Rectal smooth muscle tissue (tissue), 1 donor: ENCODE data around the gene RIC8A.

Source experiments
- H3K27ac ChIP-seq: one replicate; pipeline ENCODE4 v1.7.0; 2013; ENCODE audit warnings: low read depth, low read length, inconsistent platforms
- H3K27me3 ChIP-seq: one replicate; pipeline ENCODE4 v1.7.0; 2013; ENCODE audit warnings: low read length; ENCODE audit not compliant: control insufficient read depth, insufficient read depth
- H3K36me3 ChIP-seq: one replicate; pipeline ENCODE4 v1.7.0; 2013; ENCODE audit warnings: low read length; ENCODE audit not compliant: control insufficient read depth, insufficient read depth
- H3K4me1 ChIP-seq: one replicate; pipeline ENCODE4 v1.7.0; 2013; ENCODE audit warnings: low read length; ENCODE audit not compliant: control insufficient read depth, insufficient read depth
- H3K4me3 ChIP-seq: one replicate; pipeline ENCODE4 v1.7.0; 2013; ENCODE audit warnings: low read length
- H3K9ac ChIP-seq: one replicate; pipeline ENCODE4 v1.7.0; 2013; ENCODE audit warnings: low read length

Gene RIC8A

DNA sequence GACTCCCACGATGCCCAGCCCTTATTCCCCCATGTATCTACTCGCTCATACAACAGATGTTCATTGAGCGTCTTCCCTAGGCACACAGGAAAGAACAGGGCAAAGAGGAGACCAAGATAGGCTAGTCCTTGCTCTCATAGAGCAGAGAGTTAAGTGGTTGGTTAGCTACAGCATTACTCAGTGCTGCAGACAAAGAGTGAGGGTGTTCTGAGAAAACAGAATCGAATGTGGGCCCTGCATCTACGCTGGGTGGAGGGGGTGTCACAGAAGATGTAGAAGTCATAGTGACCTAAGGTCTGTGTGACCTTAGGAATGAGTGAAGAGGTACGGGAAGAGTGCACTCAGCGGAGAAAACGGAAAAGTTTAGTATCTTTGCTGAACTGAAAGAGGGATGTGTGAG lies 41.6 kb downstream of the RIC8A start:
- H3K4me3 ChIP-seq: no peak overlapping the region
- no peak overlapping the region for H3K27ac ChIP-seq
- no peaks in the 10 kb centered on the region for H3K4me1 ChIP-seq
- H3K36me3 ChIP-seq: peaks cover 41% of the 10 kb centered on the region
- no peak overlapping the region for H3K9ac ChIP-seq
- no peaks in the 10 kb centered on the region for H3K27me3 ChIP-seq

DNA sequence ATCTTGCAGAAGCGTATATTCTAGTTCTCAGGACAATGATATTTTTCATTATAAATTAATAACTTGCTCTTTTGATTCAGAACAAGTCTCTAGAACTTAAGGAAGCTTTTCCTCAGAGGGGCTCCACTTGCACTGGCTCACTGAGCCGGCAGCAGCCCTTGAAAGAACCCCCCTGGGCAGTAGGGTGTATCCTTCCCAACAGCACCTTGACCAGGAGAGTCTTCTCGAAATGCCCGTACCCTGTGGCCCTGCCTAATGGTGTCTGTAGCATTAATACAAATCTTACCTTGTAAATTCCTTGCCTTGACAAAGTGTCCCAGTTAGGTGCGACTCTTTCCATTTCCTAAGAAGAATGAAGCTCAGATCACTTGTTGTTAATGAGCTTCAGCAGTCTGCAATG lies 42.8 kb downstream of the RIC8A start:
- Histone ChIP-seq H3K36me3 (peaks cover 39% of the 10 kb centered on the region), H3K4me1 (no peaks in the 10 kb centered on the region)

DNA sequence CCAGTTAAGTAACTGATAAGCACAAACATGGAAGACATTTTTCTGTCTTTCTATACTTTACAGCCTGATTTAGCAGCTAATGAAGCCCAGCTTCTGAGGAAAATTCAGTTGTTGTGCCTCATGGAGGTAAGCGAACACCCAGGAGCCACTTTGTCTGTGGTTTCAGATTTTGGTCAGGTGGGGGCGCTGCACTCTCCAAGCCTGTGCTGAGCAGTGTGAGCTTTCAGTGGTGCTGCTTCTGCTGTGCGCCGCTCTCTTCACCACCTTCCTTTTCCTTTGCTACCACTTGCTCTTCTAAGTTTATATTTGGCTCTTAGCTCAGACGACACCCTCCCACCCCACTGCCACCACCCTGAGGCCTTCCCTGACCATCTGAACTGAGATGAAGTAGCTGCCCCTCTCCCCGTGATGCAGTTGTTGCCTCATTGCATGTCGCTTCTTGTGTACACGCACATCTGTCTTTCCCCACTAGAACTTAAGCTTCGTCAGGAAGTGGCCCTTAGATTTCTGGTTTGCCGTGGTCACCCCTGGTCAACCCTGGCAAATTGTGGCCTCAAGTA lies 43.3 kb downstream of the RIC8A start:
- peaks cover 34% of the 10 kb centered on the region for H3K36me3 ChIP-seq

More for the DNA sequence above, 42.8 kb downstream of the RIC8A start:
- no peaks in the 10 kb centered on the region for H3K27me3 ChIP-seq
- no peak overlapping the region for H3K9ac ChIP-seq
- no peak overlapping the region for H3K27ac ChIP-seq
- no peak overlapping the region for H3K4me3 ChIP-seq

DNA sequence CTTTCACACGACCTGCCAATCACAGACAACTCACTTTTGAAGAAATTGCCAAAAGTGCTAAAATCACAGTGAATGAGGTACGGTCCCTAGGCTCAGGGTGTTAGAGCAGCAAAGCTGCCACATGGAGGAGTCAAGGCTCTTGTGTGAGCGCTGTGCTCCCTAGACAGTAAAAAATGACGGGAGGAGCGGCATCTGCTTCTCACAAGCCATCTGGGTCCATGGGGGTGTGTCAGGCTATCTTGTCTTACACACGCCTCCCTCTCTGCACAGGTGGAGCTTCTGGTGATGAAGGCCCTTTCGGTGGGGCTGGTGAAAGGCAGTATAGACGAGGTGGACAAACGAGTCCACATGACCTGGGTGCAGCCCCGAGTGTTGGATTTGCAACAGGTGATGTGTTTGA lies 44.0 kb downstream of the RIC8A start:
- H3K27me3 ChIP-seq: no peaks in the 10 kb centered on the region
- H3K27ac ChIP-seq: no peak overlapping the region
- H3K4me3 ChIP-seq: no peak overlapping the region
- H3K9ac ChIP-seq: no peak overlapping the region
- H3K36me3 ChIP-seq: peaks cover 31% of the 10 kb centered on the region
- no peaks in the 10 kb centered on the region for H3K4me1 ChIP-seq

More for the DNA sequence above, 43.3 kb downstream of the RIC8A start:
- no peaks in the 10 kb centered on the region for H3K27me3 ChIP-seq
- H3K4me1 ChIP-seq: no peaks in the 10 kb centered on the region
- no peak overlapping the region for H3K4me3 ChIP-seq
- no peak overlapping the region for H3K27ac ChIP-seq
- H3K9ac ChIP-seq: no peak overlapping the region

DNA sequence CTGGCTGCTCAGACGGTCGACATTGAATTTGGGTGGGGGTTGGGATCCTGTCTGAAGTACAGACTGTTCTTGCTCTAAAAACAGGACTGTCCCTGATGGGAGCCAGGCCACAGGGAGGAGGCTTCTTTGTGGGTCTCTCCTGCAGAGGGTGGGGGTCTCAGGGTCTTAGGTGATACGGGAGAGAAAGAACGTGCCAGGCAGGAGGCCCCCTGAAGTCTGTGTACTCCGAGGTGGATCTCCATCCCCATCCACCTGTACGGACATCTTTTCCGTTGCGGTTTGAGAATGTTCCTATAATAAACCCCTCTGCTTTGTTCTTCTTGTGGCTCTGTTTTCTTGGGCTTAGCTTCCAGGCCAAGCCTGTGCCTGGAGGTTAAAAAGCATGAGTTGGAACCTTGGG lies 45.2 kb downstream of the RIC8A start:
- Histone ChIP-seq H3K4me1 (no peaks in the 10 kb centered on the region), H3K36me3 (peaks cover 26% of the 10 kb centered on the region), H3K27me3 (no peaks in the 10 kb centered on the region), H3K9ac (no peak overlapping the region), H3K4me3 (no peak overlapping the region), H3K27ac (no peak overlapping the region)

DNA sequence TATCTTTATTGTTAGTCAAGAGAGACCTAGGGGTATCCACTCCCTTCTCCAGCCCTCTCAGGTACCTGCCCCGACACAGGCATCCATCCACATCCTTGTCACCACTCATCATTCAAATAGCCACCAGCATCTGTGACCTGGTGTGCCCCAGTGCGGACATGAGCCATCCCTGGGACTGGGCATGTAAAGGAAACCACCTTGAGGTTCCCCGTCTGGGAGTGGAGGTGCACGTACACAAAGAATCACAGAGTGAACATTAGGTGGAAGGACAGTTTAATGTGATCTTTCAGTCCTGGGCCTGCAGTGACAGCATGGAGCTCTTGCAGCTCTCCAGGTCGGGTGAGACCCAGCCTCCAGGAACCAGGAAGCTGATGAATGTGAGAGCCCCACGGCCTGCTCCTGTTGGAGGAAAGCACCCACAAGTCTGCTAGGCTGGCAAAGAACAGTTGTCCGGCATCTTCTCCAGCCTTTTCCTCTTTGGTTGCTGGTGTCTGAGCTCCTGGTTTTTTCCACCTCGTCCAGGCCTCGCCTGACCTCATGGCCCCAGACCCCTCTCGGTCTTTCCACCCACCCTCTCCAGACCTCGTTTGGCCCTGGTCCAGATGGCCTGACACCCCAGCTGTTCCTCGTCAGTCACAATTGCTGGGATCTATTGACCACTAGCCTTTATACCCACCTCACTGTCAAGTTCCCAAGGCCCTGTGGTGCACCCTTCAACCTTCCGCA lies 45.8 kb downstream of the RIC8A start:
- Histone ChIP-seq H3K36me3 (peaks cover 20% of the 10 kb centered on the region), H3K9ac (no peak overlapping the region)

DNA sequence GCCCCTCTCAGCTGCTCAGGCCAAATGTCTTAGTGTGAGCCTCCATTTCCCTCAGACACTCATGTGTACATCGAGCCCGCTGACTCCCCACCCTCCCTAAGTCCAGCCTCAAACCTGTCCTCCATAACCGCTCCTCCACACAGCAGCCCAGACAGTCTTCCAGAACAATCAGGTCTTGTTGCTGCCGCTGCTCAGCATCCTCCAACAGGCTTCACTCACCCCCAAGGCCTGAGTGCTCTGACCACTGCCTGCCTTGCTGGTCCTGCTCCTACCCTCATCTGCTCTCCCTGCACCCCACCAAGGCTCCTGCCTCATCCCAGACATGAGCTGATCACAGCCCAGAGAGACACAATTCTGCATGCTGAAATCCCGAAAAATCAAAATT lies 46.4 kb downstream of the RIC8A start:
- no peak overlapping the region for H3K4me3 ChIP-seq
- peaks cover 14% of the 10 kb centered on the region for H3K36me3 ChIP-seq
- H3K27ac ChIP-seq: no peak overlapping the region
- H3K27me3 ChIP-seq: no peaks in the 10 kb centered on the region
- H3K4me1 ChIP-seq: no peaks in the 10 kb centered on the region
- no peak overlapping the region for H3K9ac ChIP-seq

More for the DNA sequence above, 45.8 kb downstream of the RIC8A start:
- Histone ChIP-seq H3K4me3 (no peak overlapping the region), H3K4me1 (no peaks in the 10 kb centered on the region), H3K27ac (no peak overlapping the region), H3K27me3 (no peaks in the 10 kb centered on the region)

DNA sequence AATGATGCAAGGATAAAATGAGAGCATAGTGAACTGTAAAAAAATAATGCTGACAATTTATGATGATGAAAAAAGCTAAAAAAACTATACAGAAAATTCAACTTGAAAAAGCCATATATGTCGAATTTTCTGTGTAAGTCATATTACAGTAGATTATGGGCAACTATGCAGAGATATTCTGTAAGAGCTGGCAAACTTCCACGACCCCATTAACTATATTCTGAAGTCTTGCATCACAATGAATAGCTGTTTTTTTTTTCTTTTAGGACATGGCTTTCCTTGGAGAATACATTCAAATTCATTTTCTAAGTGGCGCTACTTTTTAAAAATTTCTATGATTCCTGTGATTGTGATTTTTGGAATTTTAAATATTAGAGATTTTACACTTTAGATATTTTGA lies 47.7 kb downstream of the RIC8A start:
- Histone ChIP-seq H3K9ac (no peak overlapping the region), H3K27ac (no peak overlapping the region), H3K4me3 (no peak overlapping the region), H3K27me3 (no peaks in the 10 kb centered on the region), H3K36me3 (peaks cover 11% of the 10 kb centered on the region), H3K4me1 (no peaks in the 10 kb centered on the region)

DNA sequence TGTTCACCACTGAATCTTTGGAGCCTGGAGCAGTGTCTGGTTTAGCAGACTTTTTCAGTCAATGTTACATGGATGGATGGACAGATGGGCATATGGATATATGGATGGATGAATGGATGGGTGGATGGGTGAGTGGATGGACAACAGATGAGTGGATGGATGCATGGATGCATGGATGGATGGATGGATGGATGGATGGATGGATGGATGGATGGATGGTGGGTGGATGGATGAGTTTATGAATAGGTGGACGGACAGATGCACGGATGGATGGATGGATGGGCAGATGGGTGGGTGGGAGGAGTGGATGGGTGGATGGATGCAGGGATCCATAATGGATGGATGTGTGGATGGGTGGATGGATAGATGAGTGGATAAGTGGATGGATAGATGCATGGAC lies 48.3 kb downstream of the RIC8A start:
- no peak overlapping the region for H3K27ac ChIP-seq
- H3K9ac ChIP-seq: no peak overlapping the region
- peaks cover 8% of the 10 kb centered on the region for H3K36me3 ChIP-seq
- H3K4me1 ChIP-seq: no peaks in the 10 kb centered on the region
- no peak overlapping the region for H3K4me3 ChIP-seq
- H3K27me3 ChIP-seq: no peaks in the 10 kb centered on the region

DNA sequence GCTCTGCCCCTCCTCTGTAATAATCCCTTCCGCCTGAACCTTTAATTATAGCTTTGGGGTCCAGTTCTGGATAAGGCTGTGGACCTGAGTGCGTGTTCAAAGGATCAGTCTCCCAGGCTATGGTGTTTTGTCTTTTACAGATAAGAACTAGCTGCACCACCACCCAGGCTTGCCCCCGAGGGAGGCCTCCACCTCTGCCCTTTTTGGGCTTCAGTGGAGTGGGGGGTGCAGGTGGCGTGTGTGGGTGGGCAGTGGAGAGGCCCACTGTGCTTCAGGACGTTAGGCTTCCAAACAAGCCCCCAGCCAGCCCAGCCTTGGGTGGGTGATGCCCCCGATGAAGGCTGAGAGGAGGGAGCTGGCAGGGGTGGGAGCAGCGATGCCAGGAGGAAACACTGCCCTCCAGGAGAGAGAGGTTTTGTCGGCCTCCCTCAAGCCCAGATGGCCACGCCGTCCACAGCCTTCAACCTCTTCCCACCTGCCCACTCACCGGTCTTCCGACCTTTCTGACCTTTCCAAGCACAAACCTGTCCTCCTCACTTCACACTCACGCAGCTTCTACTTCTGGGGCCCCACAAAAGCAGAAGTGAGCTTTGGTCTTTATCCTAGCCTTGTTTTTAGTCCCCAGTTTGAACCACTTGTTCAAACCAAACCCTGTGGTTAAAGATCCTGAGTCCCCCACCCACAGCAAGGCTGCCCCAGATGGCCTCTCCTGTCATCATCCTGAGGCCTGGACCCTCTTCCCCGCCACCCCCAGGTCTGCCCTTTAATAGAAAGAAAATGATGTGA lies 49.6 kb downstream of the RIC8A start:
- Histone ChIP-seq H3K27me3 (no peaks in the 10 kb centered on the region), H3K9ac (no peak overlapping the region), H3K36me3 (peaks cover 8% of the 10 kb centered on the region), H3K27ac (no peak overlapping the region), H3K4me3 (no peak overlapping the region), H3K4me1 (no peaks in the 10 kb centered on the region)

DNA sequence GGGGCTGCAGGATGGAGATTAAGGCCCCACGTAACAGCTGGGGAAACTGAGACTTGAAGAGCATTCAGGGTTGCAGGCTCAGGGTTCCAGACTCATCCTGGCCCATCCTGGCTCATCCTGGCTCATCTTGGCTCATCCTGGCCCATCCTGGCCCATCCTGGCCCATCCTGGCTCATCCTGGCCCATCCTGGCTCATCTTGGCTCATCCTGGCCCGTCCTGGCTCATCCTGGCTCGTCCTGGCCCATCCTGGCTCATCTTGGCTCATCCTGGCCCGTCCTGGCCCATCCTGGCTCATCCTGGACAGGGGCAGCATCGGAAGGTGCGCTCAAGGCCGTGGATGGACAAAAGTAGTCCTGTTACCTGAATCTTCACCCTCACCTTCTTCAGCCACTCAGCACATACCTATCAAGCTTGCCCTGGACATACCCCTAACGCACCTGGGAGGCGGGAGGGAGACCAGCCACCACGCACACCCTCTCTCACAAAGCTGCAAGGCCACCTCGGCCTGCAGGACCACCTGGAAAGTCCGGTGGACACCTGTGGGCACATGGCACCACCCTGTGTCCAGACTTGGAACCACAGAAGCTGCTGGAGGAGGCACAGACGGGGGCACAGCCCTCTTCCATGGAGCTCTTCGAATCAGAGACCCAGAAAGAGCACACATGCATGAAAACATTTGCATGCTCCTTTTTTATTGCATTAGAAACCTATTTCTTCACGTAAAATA lies 50.4 kb downstream of the RIC8A start:
- Histone ChIP-seq H3K27me3 (no peaks in the 10 kb centered on the region), H3K9ac (no peak overlapping the region)

DNA sequence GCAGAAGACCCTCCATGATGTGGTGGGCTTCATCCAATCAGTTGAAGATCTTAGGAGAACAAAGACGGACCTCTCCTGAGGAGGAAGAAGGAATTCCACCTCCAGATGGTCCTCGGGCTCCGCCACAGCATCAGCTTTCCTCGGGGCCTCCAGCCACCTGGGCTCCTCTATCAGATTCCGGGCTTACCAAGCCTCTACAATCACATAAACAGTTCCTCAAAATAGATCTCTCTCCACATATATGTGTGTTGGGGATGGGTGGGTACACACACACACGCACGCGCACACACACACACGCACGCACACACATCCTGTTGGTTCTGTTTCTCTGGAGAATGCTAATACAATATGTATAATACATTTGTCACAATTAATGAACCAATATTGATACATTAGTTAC lies 51.9 kb downstream of the RIC8A start:
- H3K4me1 ChIP-seq: no peaks in the 10 kb centered on the region
- no peak overlapping the region for H3K27ac ChIP-seq
- no peak overlapping the region for H3K4me3 ChIP-seq
- no peaks in the 10 kb centered on the region for H3K27me3 ChIP-seq
- no peak overlapping the region for H3K9ac ChIP-seq
- H3K36me3 ChIP-seq: no peaks in the 10 kb centered on the region

More for the DNA sequence above, 50.4 kb downstream of the RIC8A start:
- H3K27ac ChIP-seq: no peak overlapping the region
- no peaks in the 10 kb centered on the region for H3K4me1 ChIP-seq
- H3K4me3 ChIP-seq: no peak overlapping the region
- H3K36me3 ChIP-seq: peaks cover under 1% of the 10 kb centered on the region
